HG03135 (cell line): ENCODE data around the gene RIMBP2.
"Not testable (repeated sequence)": the region's sequence is repeated elsewhere in the genome, so short reads cannot be mapped to it uniquely, and the experiment has no call there.

Experiments
- ATAC-seq: cut with Tn5 transposase; IDR thresholded peaks from one replicate; pipeline ENCODE4 v1.9.1; 2021; ENCODE audit warnings: mild to moderate bottlenecking, moderate library complexity; ENCODE audit not compliant: unreplicated experiment

RIMBP2 gene

DNA sequence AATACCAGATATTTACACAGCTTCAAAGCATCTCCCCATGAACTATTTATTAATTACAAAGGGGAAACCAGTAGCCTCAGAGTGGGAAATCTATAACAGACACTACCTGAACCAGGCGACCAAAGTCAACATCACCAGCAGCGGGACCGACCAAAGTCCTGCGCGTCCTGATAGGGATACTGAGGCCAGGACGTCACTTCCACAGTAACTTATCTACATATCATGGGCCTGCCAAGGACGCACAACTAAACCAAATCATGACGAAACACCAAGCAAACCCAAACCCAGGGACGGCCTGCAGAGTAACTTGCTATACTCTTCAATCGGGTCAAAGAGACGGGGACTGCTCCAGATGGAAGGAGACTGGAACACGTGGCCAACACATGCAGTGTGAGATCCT is 26.0 kb upstream of the RIMBP2 start:
- no peak for ATAC-seq

DNA sequence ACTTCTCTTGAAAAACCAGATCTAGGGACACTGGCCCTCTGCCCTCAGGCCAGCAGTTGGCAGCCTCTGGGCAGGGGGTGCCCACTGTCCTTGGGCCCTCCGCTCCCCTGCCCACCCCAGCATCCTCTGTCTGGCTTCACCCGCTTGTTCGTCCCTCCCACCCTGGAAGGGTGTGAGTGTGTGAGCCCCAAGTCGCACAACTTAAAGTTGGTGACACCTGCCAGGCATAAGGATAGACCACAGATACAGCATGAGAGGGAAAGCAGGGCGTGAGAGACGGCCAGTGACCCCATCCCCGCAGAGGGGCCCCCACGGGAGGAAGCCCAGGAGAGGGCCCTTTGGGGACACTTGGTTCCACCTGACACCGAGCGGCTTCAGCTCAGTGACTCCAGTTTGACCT is 23.5 kb upstream of the RIMBP2 start:
- ATAC-seq = no peak

DNA sequence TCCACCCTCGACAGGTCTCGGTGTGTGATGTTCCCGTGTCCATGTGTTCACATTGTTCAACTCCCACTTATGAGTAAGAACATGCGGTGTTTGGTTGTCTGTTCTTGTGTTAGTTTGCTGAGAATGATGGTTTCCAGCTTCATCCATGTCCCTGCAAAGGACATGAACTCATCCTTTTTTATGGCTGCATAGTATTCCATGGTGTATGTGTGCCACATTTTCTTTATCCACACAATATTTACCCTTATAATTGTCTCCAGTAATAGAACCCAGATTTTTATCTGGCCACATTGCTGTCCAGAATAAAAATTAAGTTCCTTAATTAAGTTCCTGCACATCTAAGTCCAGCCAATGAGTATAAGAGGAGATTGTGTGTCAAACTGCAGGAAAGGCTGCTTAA is 22.3 kb upstream of the RIMBP2 start:
- ATAC-seq = not testable (repeated sequence)

DNA sequence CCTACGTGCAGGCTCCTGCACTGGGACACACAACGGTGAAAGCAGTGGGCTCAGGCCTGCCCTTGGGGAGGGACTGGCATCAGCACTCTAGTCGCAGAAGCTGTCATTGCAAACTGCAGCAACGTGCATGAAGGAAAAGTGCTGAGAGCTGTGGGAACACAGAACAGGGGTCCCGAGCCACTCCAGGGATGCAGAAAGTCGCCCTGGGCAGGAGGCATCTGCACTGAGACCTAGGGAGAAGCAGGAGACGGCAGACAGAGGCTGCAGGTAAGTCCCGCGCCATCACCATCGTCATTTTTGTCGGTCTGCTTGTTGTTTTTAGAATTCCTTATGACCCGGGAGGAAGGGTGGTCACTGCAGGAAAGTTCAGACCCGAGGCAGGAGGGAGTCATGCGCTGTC is 21.6 kb upstream of the RIMBP2 start:
- ATAC-seq = no peak

DNA sequence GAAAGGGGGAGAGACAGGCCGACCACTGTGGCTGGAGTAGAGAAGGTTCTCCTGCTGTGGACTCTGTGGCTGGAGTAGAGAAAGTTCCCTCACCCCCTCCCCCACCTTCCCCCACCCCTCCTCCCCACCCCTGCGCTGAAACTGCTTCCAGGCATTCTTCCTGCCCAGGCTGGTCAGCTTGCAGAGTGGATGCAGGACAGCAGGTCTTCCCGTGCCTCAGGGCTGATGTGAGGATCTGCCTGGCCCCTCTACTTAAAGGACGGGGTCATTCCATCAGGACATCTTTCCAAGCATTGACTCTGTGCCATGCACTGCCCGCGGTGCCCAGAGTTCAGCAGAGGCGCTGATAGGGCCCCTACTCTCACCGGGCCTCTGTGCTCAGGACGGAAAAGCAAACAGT is 13.2 kb upstream of the RIMBP2 start:
- no peak for ATAC-seq

DNA sequence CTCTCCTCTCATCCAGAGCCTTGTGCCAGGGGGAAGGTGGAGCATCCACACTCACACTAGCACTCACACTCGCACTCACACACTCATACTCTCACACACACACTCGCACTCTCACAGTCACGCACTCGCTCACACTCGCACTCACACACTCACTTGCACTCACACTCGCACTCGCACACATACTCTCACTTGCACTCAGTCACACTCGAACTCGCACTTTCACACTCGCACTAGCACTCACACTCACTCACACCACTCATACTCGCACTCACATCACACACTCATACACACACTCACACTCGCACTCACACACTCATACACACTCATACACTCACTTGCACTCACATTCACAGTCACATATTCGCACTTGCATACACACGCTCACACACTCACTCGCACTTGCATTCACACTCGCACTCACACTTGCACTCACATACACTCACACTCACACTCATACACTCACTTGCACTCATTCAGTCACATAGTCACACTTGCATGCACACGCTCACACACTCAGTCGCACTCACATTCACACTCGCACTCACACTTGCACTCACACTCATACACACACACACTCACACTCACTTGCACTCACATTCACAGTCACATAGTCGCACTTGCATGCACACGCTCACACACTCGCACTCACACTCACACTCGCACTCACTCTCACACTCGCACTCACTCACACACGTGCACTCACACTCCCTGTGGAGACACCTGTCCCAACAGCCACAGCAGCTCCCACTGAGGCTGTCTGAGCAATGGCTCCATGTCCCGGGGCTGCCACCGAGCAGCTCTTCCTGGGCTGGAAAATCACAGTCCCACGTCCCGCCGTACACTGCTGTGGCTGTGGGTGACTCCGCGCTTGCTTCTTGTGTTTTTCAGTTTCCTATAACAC is 12.3 kb upstream of the RIMBP2 start:
- ATAC-seq = no peak

DNA sequence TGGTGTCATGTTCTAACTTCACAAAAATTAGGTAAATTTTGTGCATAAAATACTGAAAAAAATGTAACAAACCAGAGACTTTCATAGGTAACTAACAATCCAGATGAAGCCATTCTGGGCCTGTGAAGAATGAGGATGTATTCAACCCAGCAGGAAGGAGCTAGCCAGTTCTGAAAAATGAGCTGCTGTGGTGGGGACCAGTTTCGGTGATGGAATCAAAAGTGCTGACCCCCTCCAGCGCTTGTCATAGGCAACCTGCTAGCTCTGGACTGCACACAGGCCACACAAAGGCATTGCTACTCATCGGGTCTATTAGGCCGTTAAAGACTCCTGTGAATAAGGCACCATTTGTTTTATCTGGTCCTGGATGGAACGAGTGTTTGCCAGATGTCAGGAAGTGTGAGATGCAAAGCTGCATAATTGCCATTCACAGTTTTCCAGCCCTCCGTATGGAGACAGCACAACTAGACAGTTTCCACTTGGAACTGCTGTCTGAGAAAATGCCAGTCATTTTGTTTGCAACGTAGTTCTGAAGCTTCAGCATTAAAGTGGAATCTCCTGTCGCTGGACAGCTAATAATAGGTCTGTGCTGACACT is 3.3 kb upstream of the RIMBP2 start:
- ATAC-seq = no peak

DNA sequence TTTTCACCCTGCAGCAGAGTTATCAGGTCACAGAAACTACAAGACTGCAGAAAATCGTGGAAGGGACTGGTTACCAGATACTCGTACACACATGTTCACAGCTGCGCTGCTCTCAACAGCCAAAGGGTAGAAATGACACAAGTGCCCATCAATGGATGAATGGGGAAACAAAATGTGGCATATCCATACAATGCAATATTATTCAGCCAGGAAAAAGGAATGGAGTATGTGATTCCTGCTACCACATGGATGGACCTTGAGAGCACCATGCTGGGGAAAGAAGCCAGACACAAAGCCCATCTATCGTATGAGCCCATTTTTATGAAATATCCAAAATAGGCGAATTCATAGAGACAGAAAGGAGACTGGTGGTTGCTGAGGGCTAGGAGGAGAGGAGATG is 1.7 kb upstream of the RIMBP2 start:
- no peak for ATAC-seq

DNA sequence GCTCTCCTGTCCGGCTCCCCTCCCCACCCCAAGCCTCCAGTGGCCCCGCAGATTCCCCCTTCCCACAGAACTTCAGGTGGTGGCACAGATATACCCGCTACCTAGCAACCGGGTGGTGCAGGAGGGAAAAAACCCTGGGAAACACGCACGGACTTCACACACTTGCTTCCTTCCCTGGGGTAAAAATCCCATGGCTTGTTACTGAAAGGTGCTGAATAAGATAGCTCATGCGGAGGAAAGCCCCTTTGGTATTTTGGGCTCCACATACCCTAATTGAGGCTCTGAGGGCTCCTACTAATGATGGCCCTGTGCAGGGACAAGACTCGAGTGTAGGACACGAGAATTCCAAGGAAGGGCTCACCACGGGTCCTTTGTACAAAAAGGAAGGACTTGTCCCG is 869 bp upstream of the RIMBP2 start:
- ATAC-seq = no peak

DNA sequence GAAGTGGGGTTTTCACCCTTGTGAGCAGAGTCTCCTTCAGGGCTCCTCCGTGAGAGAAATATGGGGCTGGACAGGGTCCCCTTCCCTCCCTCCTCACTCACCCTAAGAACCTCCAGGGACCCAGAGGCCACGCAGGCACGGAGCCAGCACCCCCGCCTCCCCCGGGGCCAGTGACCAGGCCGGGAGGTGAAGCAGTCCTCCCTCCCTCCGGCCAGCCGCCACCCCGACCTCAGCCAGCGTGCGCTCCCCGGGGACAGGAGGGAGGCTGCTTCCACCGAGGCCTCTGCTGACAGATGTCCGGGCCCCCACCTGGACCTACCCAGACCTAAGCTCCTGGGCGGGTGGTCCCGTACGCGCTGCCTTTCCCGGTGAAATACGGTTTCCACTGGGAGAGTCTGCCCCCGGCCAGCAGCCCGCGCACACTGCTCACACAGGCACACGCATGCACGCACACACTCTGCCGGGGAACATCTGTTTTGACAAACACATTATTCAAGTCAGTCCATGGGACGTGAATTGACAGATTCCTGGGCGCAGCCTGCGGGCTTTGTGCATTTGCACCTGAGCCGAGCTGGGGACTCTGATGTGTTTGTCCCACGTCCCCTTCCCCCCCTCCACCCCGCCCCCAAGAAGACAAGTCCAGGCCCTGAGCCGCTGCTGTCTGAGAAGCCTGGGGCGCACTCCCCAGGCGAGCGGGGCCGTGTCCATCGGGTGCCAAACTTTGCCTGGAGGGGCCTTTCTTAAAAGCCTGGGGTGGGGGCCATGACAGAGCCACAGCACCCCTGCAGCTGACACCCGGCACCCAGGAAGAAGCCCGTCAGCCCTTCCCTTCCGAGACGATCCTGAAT is 725 bp downstream of the RIMBP2 start:
- ATAC-seq = no peak

DNA sequence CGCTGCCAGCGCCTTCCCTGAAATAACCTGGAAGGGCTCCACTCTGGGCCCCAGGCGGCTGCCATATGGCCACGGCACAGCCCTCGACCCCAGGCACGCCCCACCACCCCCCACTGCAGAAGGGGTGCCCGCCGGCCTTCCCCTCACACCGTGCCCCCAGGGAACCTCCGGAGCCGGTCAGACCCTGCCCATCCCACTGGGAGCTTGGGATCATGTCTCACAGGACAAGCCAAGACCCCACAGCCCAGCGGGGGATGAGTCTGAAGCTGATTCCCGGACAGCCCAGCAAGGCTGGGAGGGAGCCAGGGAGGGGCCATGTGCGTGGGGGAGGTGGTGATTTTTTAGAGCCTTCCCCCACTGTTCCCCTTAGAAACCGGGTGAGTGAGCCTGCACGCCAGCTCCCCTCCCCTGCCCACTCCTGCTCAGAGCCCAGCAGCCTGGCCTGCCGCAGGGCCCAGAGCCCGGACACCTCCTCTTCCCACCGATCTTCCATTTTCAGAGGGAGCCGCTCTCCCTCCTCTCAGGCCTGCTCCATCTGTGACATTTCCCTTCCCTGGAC is 1.4 kb downstream of the RIMBP2 start:
- no peak for ATAC-seq

DNA sequence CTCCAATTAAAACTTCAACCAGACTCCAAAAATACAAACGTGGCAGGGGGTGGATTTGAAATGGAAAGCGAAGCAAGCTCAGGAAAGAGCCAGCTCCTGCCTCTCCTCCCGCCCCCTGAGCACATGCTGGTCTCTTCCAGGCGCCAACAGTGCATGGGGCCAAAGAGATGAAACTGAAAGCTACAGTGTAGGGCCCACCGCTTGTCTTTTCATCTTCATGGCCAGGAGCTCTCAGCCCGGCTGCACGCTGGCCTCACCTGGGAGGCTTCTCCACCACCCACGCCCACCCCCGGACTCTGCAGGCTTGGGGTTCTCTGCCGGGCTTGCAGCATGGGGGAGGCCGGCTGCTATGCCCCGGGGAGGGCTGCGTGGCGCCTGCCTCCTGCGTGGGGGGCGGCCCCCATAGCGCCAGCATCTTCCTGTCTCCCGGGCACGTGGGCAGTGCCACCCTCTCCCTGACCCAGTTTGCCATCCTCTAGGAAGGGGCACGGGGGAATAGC is 2.0 kb downstream of the RIMBP2 start:
- no peak for ATAC-seq

DNA sequence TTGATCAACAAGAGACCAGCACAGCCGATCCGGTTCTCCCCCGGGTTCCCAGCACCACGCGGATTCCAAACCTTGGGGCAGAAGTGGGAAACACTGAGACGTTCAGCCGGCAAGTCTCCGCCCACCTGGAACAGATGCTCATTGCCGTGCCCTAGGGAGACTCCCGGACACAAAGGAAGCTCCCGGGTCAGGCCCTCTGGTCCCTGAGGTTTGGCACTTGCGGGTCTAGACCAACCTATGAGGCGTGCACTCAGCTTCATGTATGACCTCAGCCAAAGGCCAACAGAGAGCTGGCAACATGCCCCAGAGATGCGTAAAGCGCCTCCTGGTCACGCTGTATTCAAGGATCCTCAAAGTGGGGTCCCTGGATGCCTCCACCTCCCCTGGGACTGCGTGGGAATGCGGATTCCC is 2.5 kb downstream of the RIMBP2 start:
- ATAC-seq = no peak

DNA sequence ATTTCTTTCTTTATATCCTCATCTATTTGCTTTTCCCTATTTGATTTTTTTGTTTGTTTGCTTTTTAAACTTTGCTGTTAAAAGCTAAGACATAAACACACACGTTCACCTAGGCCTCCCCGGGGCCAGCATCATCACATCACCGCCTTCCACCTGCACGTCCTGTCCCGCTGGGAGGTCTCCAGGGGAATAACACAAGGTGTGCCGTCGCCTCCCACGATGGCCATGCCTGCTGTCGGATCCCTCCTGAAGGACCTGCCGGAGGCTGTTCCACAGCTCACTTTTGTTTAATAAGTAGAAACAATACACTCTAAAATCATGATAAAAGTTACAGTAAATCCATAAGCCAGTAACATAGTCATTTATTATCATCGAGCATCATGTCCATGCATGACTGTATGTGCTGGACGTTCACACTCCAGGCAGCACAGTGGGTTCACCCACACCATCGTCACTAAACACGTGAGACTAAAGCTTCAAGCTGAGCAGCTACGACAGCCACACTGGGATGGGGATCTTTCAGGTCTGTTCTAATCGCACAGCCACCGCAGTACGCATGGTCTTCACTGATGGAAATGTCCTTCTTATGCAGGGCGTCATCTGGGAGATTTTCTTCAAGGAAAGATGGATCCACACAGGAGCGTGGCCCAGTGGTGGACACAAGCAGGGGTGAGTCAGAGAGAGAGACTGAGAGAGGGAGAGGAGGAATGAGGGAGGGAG is 3.6 kb downstream of the RIMBP2 start:
- no peak for ATAC-seq

DNA sequence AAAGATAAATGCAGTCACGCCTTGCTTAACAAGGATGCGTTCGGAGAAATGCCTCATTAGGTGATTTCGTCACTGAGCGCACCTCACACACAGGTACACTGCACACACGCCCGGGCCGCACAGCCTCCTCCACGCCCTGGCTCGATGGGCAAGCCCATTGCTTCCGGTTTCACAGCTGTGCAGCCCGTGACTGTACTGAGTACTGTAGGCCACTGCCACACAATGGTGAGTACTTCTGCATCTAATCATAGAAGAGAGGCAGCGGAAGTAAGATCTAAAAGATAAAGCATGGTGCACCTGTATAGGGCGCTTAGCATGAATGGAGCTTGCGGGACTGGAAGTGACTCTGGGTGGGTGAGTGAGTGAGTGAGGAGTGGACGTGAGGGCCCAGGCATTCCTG is 4.3 kb downstream of the RIMBP2 start:
- ATAC-seq = no peak

DNA sequence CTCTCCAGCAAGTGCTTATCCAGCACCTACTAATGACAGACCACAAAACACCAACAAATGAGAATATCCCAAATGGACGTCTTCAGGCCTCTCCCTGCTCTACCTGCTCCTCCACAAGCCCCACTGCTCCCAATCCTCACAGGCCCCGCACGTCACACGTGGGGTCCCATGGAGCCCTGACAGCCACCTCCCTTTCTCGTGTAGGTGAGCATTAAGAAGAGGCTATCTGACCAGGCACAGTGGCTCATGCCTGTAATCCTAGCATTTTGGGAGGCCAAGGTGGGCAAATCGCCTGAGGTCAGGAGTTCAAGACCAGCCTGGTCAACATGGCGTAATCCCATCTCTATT is 5.4 kb downstream of the RIMBP2 start:
- ATAC-seq = no peak

DNA sequence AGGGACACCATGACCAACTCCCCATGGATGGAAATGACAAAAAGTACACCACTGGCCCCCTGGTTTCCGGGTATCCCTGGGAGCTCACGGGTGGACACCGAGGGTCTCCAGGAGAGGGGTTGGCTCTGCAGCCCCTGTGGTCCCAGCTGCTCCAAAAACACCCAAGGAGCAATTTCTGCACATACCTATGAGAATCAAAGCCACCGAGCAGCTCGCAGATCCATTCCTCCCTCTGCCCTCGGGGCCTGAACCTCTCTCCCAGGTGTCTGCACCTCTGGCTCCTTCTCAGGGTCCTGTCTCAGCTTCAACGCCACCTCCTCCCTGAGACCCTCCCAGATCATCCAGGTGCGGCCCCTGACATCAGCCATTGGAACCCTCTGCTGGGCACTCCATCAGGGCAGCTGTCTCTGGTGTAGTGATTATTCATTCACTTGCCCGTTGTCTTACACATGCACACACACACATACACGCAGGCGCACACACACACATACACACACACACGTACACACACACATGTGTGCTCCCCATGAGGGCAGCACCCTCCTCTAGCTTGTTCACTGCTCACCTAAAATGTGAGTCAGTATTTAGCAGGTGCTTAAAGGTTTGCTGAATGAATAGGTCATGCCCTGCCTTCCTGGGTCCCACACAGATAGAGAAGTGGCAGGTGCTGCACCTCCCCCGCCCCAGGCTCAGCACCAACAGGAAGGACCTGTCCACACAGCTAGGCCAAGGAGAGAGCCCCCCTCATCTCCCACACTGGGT is 5.9 kb downstream of the RIMBP2 start:
- no peak for ATAC-seq

DNA sequence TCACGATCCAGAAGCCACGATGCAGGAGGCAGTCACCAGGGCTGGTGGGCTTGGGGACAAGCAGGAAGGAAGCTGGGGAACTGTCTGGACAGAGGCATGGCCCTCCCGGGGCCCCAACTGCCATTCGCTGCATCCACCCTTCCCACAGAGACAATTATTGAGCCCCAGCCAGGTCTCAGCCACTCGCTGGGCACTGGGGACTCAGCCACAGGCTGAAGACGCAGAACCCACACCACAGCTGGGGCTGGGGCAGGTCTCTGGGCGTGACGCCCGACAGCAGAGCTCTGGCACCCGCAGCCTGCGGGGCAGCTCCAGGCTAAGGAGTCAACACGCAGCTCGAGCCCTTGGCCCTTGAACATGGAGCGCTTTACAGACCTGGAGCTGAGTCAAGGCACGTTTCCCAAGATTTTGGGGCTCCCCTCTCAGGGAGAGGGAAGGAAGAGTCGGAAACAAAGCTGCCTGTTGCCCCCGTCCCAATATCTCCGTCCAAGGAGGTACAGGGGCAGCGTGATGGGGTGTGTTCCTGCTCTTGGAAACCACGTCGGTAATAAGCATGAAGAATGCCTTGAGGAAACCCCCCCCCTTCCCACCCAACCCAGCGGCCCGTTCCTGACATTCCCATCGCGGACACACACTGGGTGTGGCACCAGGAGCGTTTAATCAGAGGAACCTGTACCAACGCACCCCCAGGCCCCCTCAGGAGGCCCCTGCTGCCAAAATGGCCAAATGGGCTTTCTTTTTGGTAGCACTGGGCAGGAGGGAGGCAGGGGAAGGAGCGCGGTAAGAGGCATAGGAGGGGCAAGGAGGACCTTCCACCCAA is 6.7 kb downstream of the RIMBP2 start:
- no peak for ATAC-seq

DNA sequence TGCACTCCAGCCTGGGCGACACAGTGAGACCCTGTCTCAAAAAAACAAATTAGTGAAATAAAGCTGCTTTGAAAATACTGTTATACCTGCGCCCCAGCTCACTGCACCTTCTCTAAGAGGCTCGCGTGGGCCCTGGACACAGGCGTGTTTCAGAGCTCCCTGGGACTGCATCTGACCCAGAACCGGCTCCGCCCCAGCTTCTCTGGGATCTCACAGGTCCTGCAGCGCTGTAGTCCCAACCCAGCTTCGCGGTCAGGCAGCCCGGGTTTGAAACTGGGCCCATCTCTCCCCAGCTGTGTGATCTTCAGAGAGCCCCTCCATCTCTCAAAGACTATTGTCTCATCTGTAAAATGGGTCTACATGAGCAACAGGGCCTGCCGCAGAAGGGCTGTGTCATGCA is 7.5 kb downstream of the RIMBP2 start:
- no peak for ATAC-seq
